Subcutaneous abdominal adipose tissue (tissue), 5 donors: ENCODE results near the gene YAE1.

ENCODE experiments used
- H3K27ac ChIP-seq: one replicate; pipeline ENCODE4 v1.7.0; 2013; ENCODE audit warnings: low read depth, mild to moderate bottlenecking, inconsistent platforms, low read length, moderate library complexity
- H3K27me3 ChIP-seq, 5 donors: one replicate each; pipeline ENCODE4 v1.7.0; 2013; ENCODE audit warnings: low read length in 5 of 5, inconsistent platforms in 1 of 5; ENCODE audit not compliant: control insufficient read depth in 5 of 5, insufficient read depth in 4 of 5
- H3K36me3 ChIP-seq, 5 donors: one replicate each; pipeline ENCODE4 v1.7.0; 2013; ENCODE audit warnings: low read length in 5 of 5; ENCODE audit not compliant: control insufficient read depth in 5 of 5, insufficient read depth in 5 of 5
- H3K4me1 ChIP-seq, 5 donors: one replicate each; pipeline ENCODE4 v1.7.0; 2013; ENCODE audit warnings: low read length in 5 of 5, mild to moderate bottlenecking in 3 of 5, moderate library complexity in 1 of 5; ENCODE audit not compliant: control insufficient read depth in 5 of 5, insufficient read depth in 5 of 5
- H3K4me3 ChIP-seq, 5 donors: one replicate each; pipeline ENCODE4 v1.7.0; 2013; ENCODE audit warnings: low read length in 5 of 5, low read depth in 1 of 5
- H3K9ac ChIP-seq, 5 donors: one replicate each; pipeline ENCODE4 v1.7.0; 2013; ENCODE audit warnings: low read length in 5 of 5, mild to moderate bottlenecking in 4 of 5, moderate library complexity in 3 of 5
- H3K9me3 ChIP-seq, 5 donors: one replicate each; pipeline ENCODE4 v1.7.0; 2013; ENCODE audit warnings: low read length in 5 of 5; ENCODE audit not compliant: control insufficient read depth in 5 of 5
- donor health status: healthy.
- donor health status: healthy.
- donor health status: healthy.
- donor health status: healthy.
- donor health status: healthy.

Gene YAE1

DNA sequence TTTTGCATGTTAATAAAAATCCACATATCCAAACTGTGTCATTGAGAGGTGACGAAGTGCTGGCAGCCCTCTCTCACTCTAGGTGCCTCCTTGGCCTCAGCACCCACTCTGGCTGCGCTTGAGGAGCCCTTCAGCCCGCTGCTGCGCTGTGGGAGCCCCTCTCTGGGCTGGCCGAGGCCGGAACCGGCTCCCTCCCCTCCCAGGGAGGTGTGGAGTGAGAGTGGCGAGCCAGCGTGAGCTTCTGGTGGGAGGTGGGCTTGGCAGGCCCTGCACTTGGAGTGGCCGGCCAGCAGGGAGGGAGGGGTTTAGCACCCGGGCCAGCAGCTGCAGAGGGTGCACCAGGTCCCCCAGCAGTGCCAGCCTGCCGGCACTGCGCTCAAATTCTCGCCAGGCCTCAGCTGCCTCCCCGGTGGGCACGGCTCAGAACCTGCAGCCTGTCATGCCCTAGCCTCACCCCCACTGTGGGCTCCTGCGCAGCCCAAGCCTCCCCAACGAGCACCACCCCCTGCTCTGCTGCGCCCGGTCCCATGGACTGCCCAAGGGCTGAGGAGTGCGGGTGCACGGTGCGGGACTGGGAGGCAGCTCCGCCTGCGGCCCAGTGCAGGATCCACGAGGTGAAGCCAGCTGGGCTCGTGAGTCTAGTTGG lies 11.1 kb downstream of the YAE1 start:
- H3K4me1 ChIP-seq = peaks cover 0 to 5% (median 0%) of the 10 kb centered on the region in 5 donors
- H3K4me3 ChIP-seq = no peak overlapping the region
- H3K36me3 ChIP-seq = peaks cover 8 to 27% (median 11%) of the 10 kb centered on the region in 5 donors
- H3K27me3 ChIP-seq = no peaks in the 10 kb centered on the region
- H3K9ac ChIP-seq = no peak overlapping the region
- H3K27ac ChIP-seq = no peak overlapping the region
- H3K9me3 ChIP-seq = no peaks in the 10 kb centered on the region

DNA sequence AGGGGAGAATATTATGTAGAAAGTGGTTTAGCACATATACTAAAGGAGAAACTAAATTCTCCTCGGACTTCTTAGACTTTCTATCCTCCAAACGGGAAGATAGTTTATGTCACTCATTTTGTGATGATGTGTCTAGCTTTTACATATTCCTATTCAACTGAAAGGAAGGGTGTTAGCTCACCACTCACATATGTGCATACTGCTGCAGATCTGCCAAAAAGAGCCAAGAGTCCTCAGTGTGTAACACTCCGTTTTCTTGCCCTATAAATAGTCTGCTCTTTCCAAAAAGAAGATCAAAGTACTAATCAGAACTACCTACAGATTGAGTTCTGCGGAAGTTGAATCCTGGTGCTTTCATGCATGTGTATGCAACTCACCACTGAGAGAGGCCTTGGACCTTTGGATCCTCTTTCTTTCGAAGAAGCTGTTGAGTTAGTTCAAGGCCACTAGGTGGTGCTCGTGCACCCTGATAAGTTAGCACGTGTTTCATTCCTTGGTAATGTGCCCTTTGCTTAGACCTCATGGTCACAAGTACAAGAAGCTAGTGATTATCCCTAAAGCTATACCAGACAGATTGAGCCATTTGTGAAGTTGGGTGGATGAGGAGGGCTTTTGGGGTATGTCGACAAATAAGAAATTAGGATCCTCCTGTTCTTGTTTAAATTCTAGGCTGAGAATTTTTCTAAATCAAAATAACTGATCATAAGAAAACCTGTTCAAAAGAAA lies 14.1 kb downstream of the YAE1 start:
- Histone ChIP-seq H3K4me1 (no peaks in the 10 kb centered on the region), H3K27ac (no peak overlapping the region), H3K27me3 (no peaks in the 10 kb centered on the region), H3K4me3 (no peak overlapping the region), H3K9me3 (no peaks in the 10 kb centered on the region), H3K36me3 (peaks cover 0 to 16% (median 4%) of the 10 kb centered on the region in 5 donors), H3K9ac (no peak overlapping the region)

GRCh38 chr7:39582536-39582935 lies 16.3 kb downstream of the YAE1 start:
- H3K4me3 ChIP-seq = no peak overlapping the region
- H3K4me1 ChIP-seq = no peaks in the 10 kb centered on the region
- no peaks in the 10 kb centered on the region for H3K27me3 ChIP-seq
- peaks cover 0 to 7% (median 2%) of the 10 kb centered on the region in 5 donors for H3K36me3 ChIP-seq
- H3K9me3 ChIP-seq = no peaks in the 10 kb centered on the region
- H3K9ac ChIP-seq = no peak overlapping the region
- no peak overlapping the region for H3K27ac ChIP-seq

DNA sequence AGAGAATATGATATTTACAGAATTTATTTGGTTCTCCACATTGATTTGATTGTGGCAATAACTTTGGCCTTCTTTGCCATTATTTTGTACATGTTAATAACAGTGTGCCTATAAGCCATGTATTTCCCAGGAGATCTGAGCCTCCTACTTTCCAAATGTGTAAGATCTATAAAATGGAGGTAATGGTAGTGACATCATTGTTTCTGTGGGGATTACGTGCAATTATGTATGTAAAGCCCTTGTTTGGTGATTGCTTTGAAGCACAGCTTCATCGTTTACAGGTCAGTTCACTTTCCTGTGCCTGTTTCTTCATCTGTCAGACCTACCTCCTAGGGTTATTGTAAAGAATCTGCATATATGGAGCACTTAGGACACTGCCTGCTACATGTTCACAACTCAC lies 17.3 kb downstream of the YAE1 start:
- H3K36me3 ChIP-seq = peaks cover 0 to 7% (median 1%) of the 10 kb centered on the region in 5 donors
- H3K27ac ChIP-seq = no peak overlapping the region
- H3K4me3 ChIP-seq = no peak overlapping the region
- H3K9me3 ChIP-seq = no peaks in the 10 kb centered on the region
- no peaks in the 10 kb centered on the region for H3K27me3 ChIP-seq
- no peak overlapping the region for H3K9ac ChIP-seq
- H3K4me1 ChIP-seq = peaks cover 0 to 2% (median 0%) of the 10 kb centered on the region in 5 donors

GRCh38 chr7:39587393-39587792 lies 21.2 kb downstream of the YAE1 start:
- Histone ChIP-seq H3K9ac (no peak overlapping the region), H3K9me3 (no peaks in the 10 kb centered on the region), H3K4me1 (peaks cover 2 to 12% (median 8%) of the 10 kb centered on the region in 5 donors), H3K27me3 (no peaks in the 10 kb centered on the region), H3K36me3 (no peaks in the 10 kb centered on the region), H3K4me3 (no peak overlapping the region), H3K27ac (no peak overlapping the region)

DNA sequence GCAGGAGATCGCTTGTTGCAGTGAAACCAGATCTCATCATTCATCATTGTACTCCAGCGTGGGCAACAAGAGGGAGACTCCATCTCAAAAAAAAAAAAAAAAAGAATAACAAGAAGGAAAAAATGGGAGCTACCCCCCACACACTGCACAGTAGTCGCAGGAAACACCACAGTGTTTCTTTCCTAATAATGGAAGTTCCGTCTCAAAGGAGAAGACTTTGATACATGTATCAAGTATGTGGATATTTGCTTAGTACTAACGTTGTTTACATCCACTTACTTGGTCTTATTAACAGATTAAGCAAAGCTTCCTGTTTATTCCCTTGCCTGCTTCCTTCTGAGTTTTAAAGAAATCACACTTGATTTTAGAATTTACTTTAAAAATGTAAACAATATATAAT lies 22.2 kb downstream of the YAE1 start:
- Histone ChIP-seq H3K27me3 (no peaks in the 10 kb centered on the region), H3K9me3 (no peaks in the 10 kb centered on the region), H3K27ac (no peak overlapping the region), H3K4me3 (no peak overlapping the region), H3K9ac (no peak overlapping the region), H3K36me3 (no peaks in the 10 kb centered on the region), H3K4me1 (peaks cover 2 to 12% (median 8%) of the 10 kb centered on the region in 5 donors)

DNA sequence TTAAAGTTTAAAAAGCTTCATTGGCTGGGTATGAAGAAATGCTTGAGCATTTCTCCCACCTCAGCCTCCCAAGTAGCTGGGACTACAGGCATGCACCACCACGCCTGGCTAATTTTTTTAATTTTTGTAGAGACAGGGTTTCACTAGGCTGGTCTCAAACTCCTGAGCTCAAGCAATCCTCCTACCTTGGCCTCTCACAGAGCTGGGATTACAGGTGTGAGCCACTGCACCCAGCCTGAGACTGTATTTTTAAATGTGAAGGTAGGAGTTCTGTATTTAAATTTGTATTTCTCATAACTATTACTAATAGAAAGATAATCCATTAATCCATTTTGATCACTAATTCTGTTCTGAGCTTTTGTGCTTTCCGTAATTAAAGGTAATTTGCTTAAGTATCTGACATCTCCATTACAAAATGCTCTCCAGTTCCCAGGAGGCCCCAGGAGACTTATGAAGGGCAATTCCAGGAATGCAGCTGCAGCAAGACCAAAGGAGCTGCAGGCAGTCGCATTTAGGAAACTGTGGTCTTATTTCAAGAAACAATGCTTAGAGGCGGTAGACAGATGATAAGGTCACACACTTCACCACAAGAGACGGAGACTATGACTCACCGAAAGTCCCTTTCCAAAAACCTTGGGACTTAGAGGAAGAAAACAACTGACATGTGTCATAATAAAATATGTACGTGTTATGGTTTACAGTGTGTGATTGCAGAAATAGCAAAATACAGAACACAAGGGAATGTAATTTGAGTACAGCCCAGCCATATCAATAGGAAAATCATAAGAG lies 23.3 kb downstream of the YAE1 start:
- no peaks in the 10 kb centered on the region for H3K27me3 ChIP-seq
- H3K36me3 ChIP-seq = no peaks in the 10 kb centered on the region
- peak overlapping the region; percentile 5 for H3K27ac ChIP-seq
- no peak overlapping the region for H3K9ac ChIP-seq
- H3K9me3 ChIP-seq = no peaks in the 10 kb centered on the region
- peaks cover 2 to 12% (median 8%) of the 10 kb centered on the region in 5 donors for H3K4me1 ChIP-seq
- H3K4me3 ChIP-seq = no peak overlapping the region

DNA sequence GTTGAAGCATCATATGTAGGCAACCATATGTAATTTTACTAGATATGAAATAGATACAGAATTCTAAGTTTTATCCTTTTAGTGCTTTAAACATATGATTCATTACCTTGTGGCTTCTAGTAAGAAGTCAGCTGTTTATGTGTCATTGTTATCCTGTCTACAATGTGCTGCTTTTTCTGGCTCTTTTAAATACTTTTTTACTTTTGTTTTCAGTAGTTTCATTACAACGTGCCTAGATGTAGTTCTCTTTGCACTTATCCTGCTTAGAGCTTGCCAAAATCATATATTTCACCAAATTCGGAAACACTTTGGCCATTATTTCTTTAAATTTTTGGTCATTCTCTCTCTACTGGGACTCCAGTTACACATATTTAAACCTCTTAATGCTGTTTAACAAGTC lies 26.4 kb downstream of the YAE1 start:
- H3K4me1 ChIP-seq = peaks cover 2 to 20% (median 18%) of the 10 kb centered on the region in 5 donors
- no peaks in the 10 kb centered on the region for H3K27me3 ChIP-seq
- H3K9me3 ChIP-seq = no peaks in the 10 kb centered on the region
- H3K27ac ChIP-seq = no peak overlapping the region
- no peaks in the 10 kb centered on the region for H3K36me3 ChIP-seq
- H3K9ac ChIP-seq = no peak overlapping the region
- H3K4me3 ChIP-seq = no peak overlapping the region

- Histone ChIP-seq H3K9ac (no peak overlapping the region), H3K27ac (no peak overlapping the region)
Measured at GRCh38 chr7:39594988-39595620, 28.9 kb downstream of the YAE1 start.

More at GRCh38 chr7:39594988-39595620, 28.9 kb downstream of the YAE1 start:
- Histone ChIP-seq H3K27me3 (no peaks in the 10 kb centered on the region), H3K9me3 (no peaks in the 10 kb centered on the region), H3K36me3 (no peaks in the 10 kb centered on the region), H3K4me1 (peaks cover 0 to 11% (median 8%) of the 10 kb centered on the region in 5 donors), H3K4me3 (no peak overlapping the region)
